Ovary (tissue), 9 donors: ENCODE data around the gene CNOT6. TPM values are rescaled to one million over a fixed set of nuclear protein-coding genes. Genes with fewer than 3 reads are reported as not detected.
A peak's percentile ranks its signal among the peaks of the same experiment; 100 is the strongest.

Experiments used
- DNase-seq, 5 donors: peaks; one replicate each; pipeline ENCODE4 v3.0.0-alpha.2; 2019 to 2020
- H3K27ac ChIP-seq, 2 donors: fragments of 200-600 bp; one replicate each; pipeline versions ENCODE4 v1.5.1 to v1.8.0; 2019 to 2022
- H3K27me3 ChIP-seq: fragments of 200-600 bp; one replicate; pipeline ENCODE4 v1.8.0; 2022
- H3K36me3 ChIP-seq: fragments of 200-600 bp; sonication (generic); one replicate; pipeline ENCODE4 v1.5.1; 2019
- H3K4me1 ChIP-seq: one replicate; pipeline ENCODE4 v1.8.1; 2013; ENCODE audit warnings: mild to moderate bottlenecking, moderate library complexity; ENCODE audit not compliant: insufficient read depth
- H3K4me3 ChIP-seq: fragments of 200-600 bp; sonication (generic); one replicate; pipeline ENCODE4 v1.5.1; 2017
- H3K9me3 ChIP-seq, 2 donors: fragments of 200-600 bp in 1 of 2; sonication (generic) in 1 of 2; one replicate each; pipeline versions ENCODE4 v1.5.1 to v1.8.1; 2013 to 2019; ENCODE audit warnings: mild to moderate bottlenecking in 1 of 2, moderate library complexity in 1 of 2
- CTCF ChIP-seq, 3 donors: fragments of 450-650 bp in 2 of 3; fragments of 200-600 bp in 1 of 3; IDR thresholded peaks; one replicate each; pipeline versions ENCODE4 v1.5.1 to v1.8.0; 2016 to 2022; ENCODE audit warnings: antibody characterized with exemption in 3 of 3, mild to moderate bottlenecking in 1 of 3
- EP300 ChIP-seq: sonication (generic); formaldehyde crosslinking; IDR thresholded peaks from one replicate; pipeline ENCODE4 v1.6.1; 2017; ENCODE audit warnings: antibody characterized with exemption
- POLR2A ChIP-seq: fragments of 450-650 bp; IDR thresholded peaks from one replicate; pipeline ENCODE4 v1.6.1; 2017; ENCODE audit warnings: antibody characterized with exemption, mild to moderate bottlenecking, moderate library complexity
- WGBS, 3 donors: extraction: QIAGEN DNeasy Blood & Tissue Kit in 1 of 3; methylation state at CpG; one replicate each; pipeline versions ENCODE4 v1.1.5 to v1.1.7; 2013 to 2017; 5-methylcytosine and 5-hydroxymethylcytosine counted together
- intact Hi-C, 4 donors: fragments of 100-400 bp; cut with DNase I; formaldehyde crosslinking; loops; one replicate each; pipeline versions ENCODE4 v1.11.0 to v1.15.1; 2022 to 2023
- polyA plus RNA-seq, 2 donors: library from polyadenylated mRNA; stranded (reverse); fragments of 200-250 nt in 1 of 2; fragments of 350-450 nt in 1 of 2; fragmentation: Illumina TruSeq in 1 of 2; extraction: RNeasy Lipid Tissue Mini Kit (QIAGEN cat#74804) in 1 of 2; gene quantifications; one replicate each; pipeline ENCODE4 v1.2.3, GENCODE V29; 2013 to 2014
- total RNA-seq, 7 donors: library from RNA; depleted of rRNA in 2 of 7; stranded (reverse); fragments of >200 nt in 2 of 7; fragmentation: NEBNext Ultra II Directional in 3 of 7; extraction: Animal tissue kit (Norgen Biotek cat#: 25700) in 3 of 7; gene quantifications; one replicate each; pipeline versions ENCODE4 v1.1.0 to v1.2.4, GENCODE V29; 2016 to 2023
- donor health status: DM: no; HTN: no; CAD: no; lungs with moderate emphysema.
- donor health status: DM: no; HTN: no; CAD: no.
- donor health status: Bipolar disorder and iron deficiency.
- donor health status: DM: yes; HTN: yes; CAD: no.
- donor health status: DM: no; HTN: no; CAD: no.
- donor health status: DM: yes; HTN: yes; CAD: no.

CNOT6 gene
- total and polyA plus RNA-seq, 9 donors: 10.3 to 24.9 (median 16.4) TPM

- no peak overlapping the region for H3K4me3 ChIP-seq
- intact Hi-C loops: no loop called here
- 1 to 2% (median 1%) methylated on average over 23 to 44 of the region's 44 CpGs for WGBS, 3 donors
- H3K4me1 ChIP-seq: no peaks in the 10 kb centered on the region
- TF ChIP-seq EP300: no peak
- DNase-seq: peak in 1 of 5 donors; percentile 24
- H3K9me3 ChIP-seq: no peaks in the 10 kb centered on the region
- no peaks in the 10 kb centered on the region for H3K27me3 ChIP-seq
- no peak overlapping the region for H3K27ac ChIP-seq
- no peaks in the 10 kb centered on the region for H3K36me3 ChIP-seq
Measured at GRCh38 chr5:180589771-180590542, 95.8 kb downstream of the CNOT6 start.

- H3K27me3 ChIP-seq: no peaks in the 10 kb centered on the region
- no peak for DNase-seq
Measured at GRCh38 chr5:180590543-180591310, 96.5 kb downstream of the CNOT6 start.

GRCh38 chr5:180591311-180591887 is 97.2 kb downstream of the CNOT6 start, which contains the start of gene SCGB3A1:
SCGB3A1 (minus strand) TSS chr5:180591499; CDS start chr5:180591462, 37 bp downstream.
- 3 to 7% (median 5%) methylated on average over 36 to 60 of the region's 60 CpGs for WGBS, 3 donors
- Histone ChIP-seq H3K9me3 (no peaks in the 10 kb centered on the region), H3K27me3 (no peaks in the 10 kb centered on the region), H3K4me1 (no peaks in the 10 kb centered on the region), H3K36me3 (no peaks in the 10 kb centered on the region), H3K27ac (no peak within 1 kb of the TSS), H3K4me3 (no peak within 1 kb of the TSS)
- intact Hi-C loops: no loop called here
- no peak for DNase-seq
- no peak for TF ChIP-seq CTCF (IDR thresholded peaks at IDR 0.05)
- no peak for TF ChIP-seq EP300
- TF ChIP-seq POLR2A: no peak

More at GRCh38 chr5:180590543-180591310, 96.5 kb downstream of the CNOT6 start:
- Histone ChIP-seq H3K27ac (no peak overlapping the region), H3K36me3 (no peaks in the 10 kb centered on the region), H3K4me1 (no peaks in the 10 kb centered on the region), H3K4me3 (no peak overlapping the region), H3K9me3 (no peaks in the 10 kb centered on the region)
- WGBS, 3 donors: 1 to 2% (median 1%) methylated on average over 32 to 63 of the region's 63 CpGs
- intact Hi-C loops: no loop called here
- no peak for TF ChIP-seq CTCF (IDR thresholded peaks at IDR 0.05)
- no peak for TF ChIP-seq POLR2A
- TF ChIP-seq EP300: no peak

- no peaks in the 10 kb centered on the region for H3K36me3 ChIP-seq
- TF ChIP-seq POLR2A: no peak
- TF ChIP-seq CTCF (IDR thresholded peaks at IDR 0.05): no peak
- TF ChIP-seq EP300: no peak
- H3K4me3 ChIP-seq: no peak overlapping the region
- no peak for DNase-seq
- intact Hi-C loops: no loop called here
- 71 to 81% (median 77%) methylated on average over 10 of the region's 10 CpGs for WGBS, 3 donors
- H3K9me3 ChIP-seq: no peaks in the 10 kb centered on the region
- no peak overlapping the region for H3K27ac ChIP-seq
- no peaks in the 10 kb centered on the region for H3K27me3 ChIP-seq
- no peaks in the 10 kb centered on the region for H3K4me1 ChIP-seq
Measured at GRCh38 chr5:180592176-180592575, 98.0 kb downstream of the CNOT6 start.
